Gastrocnemius medialis (tissue), 4 donors: ENCODE data around the gene CDKN2B-AS1. TPM values are rescaled to one million over a fixed set of nuclear protein-coding genes. Genes with fewer than 3 reads are reported as not detected.

Experiments used
- ATAC-seq, 2 donors: fragments of 150-250 bp; one replicate each; pipeline ENCODE4 v1.9.1; 2016
- DNase-seq, 2 donors: peaks; one replicate each; pipeline ENCODE4 v3.0.0-alpha.2; 2019
- H3K27ac ChIP-seq, 4 donors: fragments of 200-600 bp; sonication (generic); 1 replicate in 1 of 4; 2 replicates in 3 of 4; pipeline ENCODE4 v1.5.1; 2016 to 2018; ENCODE audit warnings: mild to moderate bottlenecking in 2 of 4, moderate library complexity in 1 of 4
- H3K27me3 ChIP-seq, 3 donors: fragments of 200-600 bp; sonication (generic) in 2 of 3; 1 replicate in 1 of 3; 2 replicates in 2 of 3; pipeline versions ENCODE4 v1.5.1 to v1.6.0; 2016 to 2019; ENCODE audit warnings: mild to moderate bottlenecking in 1 of 3, moderate library complexity in 1 of 3
- H3K36me3 ChIP-seq, 2 donors: fragments of 200-600 bp; sonication (generic) in 1 of 2; one replicate each; pipeline ENCODE4 v1.5.1; 2017 to 2018
- H3K4me1 ChIP-seq, 2 donors: fragments of 200-600 bp; sonication (generic) in 1 of 2; one replicate each; pipeline ENCODE4 v1.5.1; 2016 to 2017; ENCODE audit warnings: mild to moderate bottlenecking in 2 of 2
- H3K4me3 ChIP-seq, 4 donors: fragments of 200-600 bp; sonication (generic) in 3 of 4; 1 replicate in 1 of 4; 2 replicates in 3 of 4; pipeline ENCODE4 v1.5.1; 2016 to 2019; ENCODE audit warnings: mild to moderate bottlenecking in 2 of 4
- H3K9me3 ChIP-seq, 3 donors: fragments of 200-600 bp; sonication (generic) in 2 of 3; 1 replicate in 1 of 3; 2 replicates in 2 of 3; pipeline ENCODE4 v1.5.1; 2016 to 2019
- CTCF ChIP-seq, 5 experiments: fragments of 450-650 bp in 3 of 5; fragments of 200-600 bp in 2 of 5; sonication (generic) in 2 of 5; IDR thresholded peaks in 4 of 5; conservative IDR thresholded peaks in 1 of 5; 1 replicate in 4 of 5; 2 replicates in 1 of 5; pipeline ENCODE4 v1.5.1; 2016 to 2019; ENCODE audit warnings: antibody characterized with exemption in 5 of 5, mild to moderate bottlenecking in 3 of 5, moderate library complexity in 3 of 5
- POLR2A ChIP-seq, 2 donors: fragments of 450-650 bp; IDR thresholded peaks; one replicate each; pipeline ENCODE4 v1.6.1; 2017; ENCODE audit warnings: antibody characterized with exemption in 2 of 2, mild to moderate bottlenecking in 2 of 2, moderate library complexity in 2 of 2
- in situ Hi-C, 4 donors: fragments of 200-750 bp; cut with MboI; loops; one replicate each; pipeline versions ENCODE4 v1.15.0 to v1.8.0; 2017; ENCODE audit warnings: low sequenced_read_pairs in 4 of 4
- intact Hi-C: fragments of 100-400 bp; cut with DNase I; formaldehyde crosslinking; loops from one replicate; pipeline ENCODE4 v1.15.1; 2023; ENCODE audit warnings: low total_unique reads
- total RNA-seq, 4 donors: library from RNA; depleted of rRNA; stranded (reverse); fragments of >200 nt; gene quantifications; one replicate each; pipeline versions ENCODE4 v1.1.0 to v1.2.3, GENCODE V29; 2016

Gene CDKN2B-AS1
- total RNA-seq, 4 donors from 2014 or later: 0.46 TPM; not detected in 3

GRCh38 chr9:22120595-22120994, 126.0 kb downstream of the CDKN2B-AS1 start:
- in situ Hi-C loops: loop anchor here in 3 of 4 donors (10.0 to 25.0 kb wide), 3 partner anchors 106 to 308 kb away; partner anchors contain the start of genes CDKN2B (in 1 of the 3) and MTAP (in 1 of the 3)
- Histone ChIP-seq H3K36me3 (no peaks in the 10 kb centered on the region), H3K4me3 (no peak overlapping the region), H3K27ac (no peak overlapping the region), H3K27me3 (no peaks in the 10 kb centered on the region), H3K9me3 (no peaks in the 10 kb centered on the region), H3K4me1 (no peaks in the 10 kb centered on the region)
- TF ChIP-seq POLR2A (IDR thresholded peaks at IDR 0.05) (no peak), CTCF (IDR thresholded peaks at IDR 0.05 in 4 of 5, conservative IDR thresholded peaks at IDR 0.05 in 1 of 5) (no peak)
- ATAC-seq: no peak
- no peak for DNase-seq
- intact Hi-C loops: no loop called here

- Histone ChIP-seq H3K27me3 (no peaks in the 10 kb centered on the region), H3K9me3 (no peaks in the 10 kb centered on the region), H3K4me3 (no peak overlapping the region), H3K27ac (no peak overlapping the region), H3K4me1 (no peaks in the 10 kb centered on the region), H3K36me3 (no peaks in the 10 kb centered on the region)
- intact Hi-C loops: no loop called here
- in situ Hi-C loops: loop anchor here in 3 of 4 donors (10.0 to 25.0 kb wide), 3 partner anchors 110 to 312 kb away; partner anchors contain the start of genes CDKN2B (in 1 of the 3) and MTAP (in 1 of the 3)
- TF ChIP-seq POLR2A (IDR thresholded peaks at IDR 0.05): no peak
- TF ChIP-seq CTCF (IDR thresholded peaks at IDR 0.05 in 4 of 5, conservative IDR thresholded peaks at IDR 0.05 in 1 of 5): no peak
- DNase-seq (no peak), ATAC-seq (no peak)
Observed at GRCh38 chr9:22124263-22125011, 129.8 kb downstream of the CDKN2B-AS1 start.

- Histone ChIP-seq H3K36me3 (no peaks in the 10 kb centered on the region), H3K27ac (no peak overlapping the region), H3K4me1 (no peaks in the 10 kb centered on the region), H3K9me3 (no peaks in the 10 kb centered on the region), H3K27me3 (no peaks in the 10 kb centered on the region), H3K4me3 (no peak overlapping the region)
- DNase-seq: no peak
- no peak for ATAC-seq
- intact Hi-C loops (no loop called here), in situ Hi-C loops (loop anchor here in 1 of 4 donors (10.0 kb wide), 1 partner anchor 114 kb away; no protein-coding TSS in a partner anchor)
- TF ChIP-seq POLR2A (IDR thresholded peaks at IDR 0.05) (no peak), CTCF (IDR thresholded peaks at IDR 0.05 in 4 of 5, conservative IDR thresholded peaks at IDR 0.05 in 1 of 5) (no peak)
Observed at GRCh38 chr9:22129133-22129532, 134.5 kb downstream of the CDKN2B-AS1 start.

- no peak overlapping the region for H3K4me3 ChIP-seq
- no peak overlapping the region for H3K27ac ChIP-seq
- no peaks in the 10 kb centered on the region for H3K27me3 ChIP-seq
- intact Hi-C loops: no loop called here
- in situ Hi-C loops: loop anchor here in 1 of 4 donors (10.0 kb wide), 1 partner anchor 115 kb away; no protein-coding TSS in a partner anchor
- H3K36me3 ChIP-seq: no peaks in the 10 kb centered on the region
- DNase-seq (no peak), ATAC-seq (no peak)
- TF ChIP-seq POLR2A (IDR thresholded peaks at IDR 0.05) (no peak), CTCF (IDR thresholded peaks at IDR 0.05 in 4 of 5, conservative IDR thresholded peaks at IDR 0.05 in 1 of 5) (no peak)
- no peaks in the 10 kb centered on the region for H3K9me3 ChIP-seq
- H3K4me1 ChIP-seq: no peaks in the 10 kb centered on the region
Observed at GRCh38 chr9:22129633-22130032, 135.0 kb downstream of the CDKN2B-AS1 start.
